C1 segment of cervical spinal cord (tissue), 14 donors: ENCODE results near the gene SMO.
"Not testable (repeated sequence)": the region's sequence is repeated elsewhere in the genome, so short reads cannot be mapped to it uniquely, and the experiment has no call there.

Source experiments
- DNase-seq, 14 donors: peaks; one replicate each; lab custom pipeline; 2025; lab: John Stamatoyannopoulos, UW

Gene SMO

DNA sequence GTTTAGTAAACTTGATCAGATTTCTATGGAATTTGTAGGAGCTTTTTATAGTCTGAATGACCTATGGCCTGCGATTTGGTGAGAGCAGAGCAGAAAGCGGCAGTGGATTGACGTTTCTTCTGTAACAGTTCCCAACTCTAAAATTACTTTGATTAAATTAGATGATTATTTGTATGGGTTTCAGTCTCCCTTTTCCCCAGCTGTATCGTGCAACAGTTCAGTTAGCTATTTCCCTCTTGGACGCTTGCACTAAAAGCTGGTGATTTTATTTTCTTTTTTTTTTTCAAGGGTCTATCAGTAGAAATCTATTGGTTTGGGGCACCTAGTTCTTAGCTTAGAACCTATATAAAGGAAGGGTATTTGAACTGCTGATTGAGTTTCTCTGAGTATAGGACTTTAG, 43.2 kb downstream of the SMO start:
- no peak for DNase-seq

- no peak for DNase-seq
Observed at GRCh38 chr7:129238546-129238945, 50.1 kb downstream of the SMO start.

- no peak for DNase-seq
Observed at GRCh38 chr7:129240119-129240820, 51.8 kb downstream of the SMO start.

DNA sequence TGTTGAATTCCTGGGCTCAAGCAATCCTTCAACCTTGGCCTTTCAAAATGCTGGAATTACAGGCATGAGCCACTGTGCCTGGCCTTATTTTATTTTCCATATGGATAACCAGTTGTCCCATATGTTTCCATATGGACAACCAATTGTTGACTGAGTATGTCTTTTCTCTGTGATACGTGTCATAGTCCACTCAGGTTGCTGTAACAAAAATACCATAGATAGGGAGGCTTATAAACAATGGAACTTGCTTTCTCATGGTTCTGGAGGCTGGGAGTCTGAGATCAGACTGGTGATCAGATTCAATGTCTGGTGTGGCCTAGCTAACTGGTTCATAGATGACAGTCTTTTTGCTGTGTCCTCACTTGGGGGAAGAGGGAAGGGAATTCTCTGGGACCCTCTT, 55.8 kb downstream of the SMO start:
- no peak for DNase-seq

DNA sequence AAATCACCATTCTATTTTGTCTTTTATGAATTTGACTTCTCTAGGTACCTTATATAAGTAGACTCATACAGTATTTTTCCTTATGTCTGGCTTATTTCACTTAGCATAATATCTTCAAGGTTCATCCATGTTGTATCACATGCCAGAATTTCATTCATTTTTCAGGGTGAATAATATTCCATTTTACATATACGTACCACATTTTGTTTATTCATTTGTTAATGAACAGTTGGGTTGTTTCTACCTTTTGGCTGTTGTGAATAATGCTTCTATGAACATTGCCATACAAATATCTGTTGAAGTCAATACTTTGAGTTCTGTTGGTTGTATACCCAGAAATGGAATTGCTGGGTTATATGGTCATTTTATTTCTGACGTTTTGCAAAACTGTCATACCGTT, 57.1 kb downstream of the SMO start:
- no peak for DNase-seq

DNA sequence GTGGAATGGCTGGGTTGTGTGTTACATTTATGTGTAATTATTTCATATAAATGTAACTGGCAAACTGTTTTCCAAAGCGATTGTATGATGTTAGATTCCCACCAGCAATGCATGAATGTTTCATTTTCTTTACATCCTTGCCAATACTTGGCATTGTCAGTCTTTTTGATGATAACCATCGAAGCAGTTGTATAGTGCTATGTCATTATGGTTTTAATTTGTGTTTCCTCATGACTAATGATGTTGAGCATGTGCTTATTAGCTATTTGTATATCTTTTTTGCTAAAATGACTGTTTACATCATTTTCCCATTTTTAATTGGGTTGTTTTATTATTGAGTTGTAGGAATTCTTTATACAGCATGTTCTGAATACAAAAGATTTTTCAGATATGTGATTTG, 58.7 kb downstream of the SMO start:
- no peak for DNase-seq

DNA sequence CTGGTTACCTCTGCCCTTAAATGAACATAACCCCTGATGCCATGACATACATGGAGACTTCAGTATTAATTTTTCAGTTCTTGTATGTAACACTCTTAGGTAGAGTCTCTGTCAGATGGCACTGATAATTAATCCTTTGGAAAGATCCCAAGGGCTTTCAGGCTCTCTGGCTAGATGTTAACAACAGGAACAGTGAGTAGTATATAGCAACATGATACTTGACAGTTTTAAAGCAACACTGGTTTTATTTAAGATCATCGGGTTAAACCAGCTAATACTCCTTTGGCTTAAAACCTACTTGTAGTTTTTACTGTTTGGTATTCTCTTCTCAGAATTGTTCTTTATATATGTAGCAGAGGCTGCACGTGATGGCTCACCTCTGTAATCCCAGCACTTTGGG, 63.7 kb downstream of the SMO start:
- peak in 1 of 14 donors; percentile 4 for DNase-seq

DNA sequence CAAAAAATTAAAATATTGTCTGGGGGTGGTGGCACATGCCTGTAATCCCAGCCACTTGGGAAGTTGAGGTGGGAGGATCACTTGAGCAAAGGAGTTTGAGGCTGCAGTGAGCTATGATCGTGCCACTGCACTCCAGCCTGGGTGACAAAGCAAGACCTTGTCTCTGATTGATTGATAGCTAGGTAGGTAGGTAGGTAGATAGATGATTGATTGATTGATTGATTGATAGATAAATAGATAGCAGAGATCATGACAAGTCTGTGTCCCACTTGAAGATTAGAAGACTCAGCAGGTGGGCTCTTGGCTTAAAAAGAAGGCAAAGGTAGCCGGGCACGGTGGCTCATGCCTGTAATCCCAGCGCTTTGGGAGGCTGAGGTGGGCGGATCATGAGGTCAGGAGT, 64.2 kb downstream of the SMO start:
- not testable (repeated sequence) for DNase-seq

DNA sequence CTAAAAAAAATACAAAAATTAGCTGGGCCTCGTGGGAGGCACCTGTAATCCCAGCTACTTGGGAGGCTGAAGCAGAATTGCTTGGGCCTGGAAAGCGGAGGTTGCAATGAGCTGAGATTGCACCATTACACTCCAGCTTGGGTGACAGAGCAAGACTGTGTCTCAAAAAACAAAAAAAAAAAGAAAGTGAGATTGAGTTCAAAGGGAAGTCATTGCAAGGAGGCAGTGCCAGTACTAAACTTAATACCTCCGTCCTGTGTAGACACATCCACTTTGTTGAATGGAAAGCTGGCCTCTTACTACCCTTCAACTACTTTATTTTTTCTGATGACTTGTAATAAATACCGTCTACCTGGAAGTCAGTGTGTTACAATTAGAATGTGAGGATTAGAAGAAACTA, 67.4 kb downstream of the SMO start:
- no peak for DNase-seq

DNA sequence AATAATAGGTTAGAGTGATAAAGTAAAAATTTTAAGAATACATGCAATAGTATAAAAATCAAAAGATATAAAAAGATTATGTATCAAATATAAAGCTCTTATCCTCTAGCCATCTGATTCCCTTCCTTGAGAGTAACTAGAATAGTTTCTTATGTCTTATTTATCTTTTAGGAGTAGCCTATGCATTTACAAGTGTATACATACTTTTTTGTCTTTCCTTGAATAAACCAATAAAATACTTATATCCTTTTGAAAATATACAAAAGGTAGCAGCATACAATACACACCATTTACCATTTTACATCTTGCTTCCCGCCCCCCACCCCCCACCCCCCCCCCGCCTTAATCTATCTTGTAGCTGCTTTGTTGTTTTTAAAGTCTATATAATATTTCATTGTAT, 67.8 kb downstream of the SMO start:
- DNase-seq = no peak

GRCh38 chr7:129257168-129257567, 68.7 kb downstream of the SMO start:
- no peak for DNase-seq

- no peak for DNase-seq
Observed at GRCh38 chr7:129258649-129259389, 70.4 kb downstream of the SMO start.

- no peak for DNase-seq
Observed at GRCh38 chr7:129262324-129262723, 73.9 kb downstream of the SMO start.
